Activated CD8-positive, alpha-beta T cell treated with anti-CD3 and anti-CD28 coated beads for 36 hours (primary cell): ENCODE data around the gene MYO5B. TPM values are rescaled to one million over a fixed set of nuclear protein-coding genes. Genes with fewer than 3 reads are reported as not detected.
A peak's percentile ranks its signal among the peaks of the same experiment; 100 is the strongest.

Experiments used
- ATAC-seq: fragments of 200-7000 bp; cut with Tn5 transposase; one replicate; pipeline ENCODE4 v1.10.0; 2021; ENCODE audit warnings: mild to moderate bottlenecking, moderate library complexity
- CTCF ChIA-PET: fragments of 350-600 bp; sonication (Branson Sonifier 250); formaldehyde crosslinking; loops from one replicate; lab custom pipeline; 2021; ENCODE audit warnings: antibody characterized with exemption; lab: Charles Lee
- POLR2A ChIA-PET: fragments of 350-600 bp; sonication (Branson Sonifier 250); formaldehyde crosslinking; loops from one replicate; lab custom pipeline; 2021; ENCODE audit warnings: antibody characterized with exemption; lab: Charles Lee
- DNase-seq: peaks from one replicate; pipeline ENCODE4 v3.0.0-alpha.2; 2020
- H3K27ac Mint-ChIP-seq: one replicate; pipeline ENCODE4 v1.8.0; 2021; ENCODE audit warnings: mild to moderate bottlenecking, mixed read lengths
- H3K27me3 Mint-ChIP-seq: one replicate; pipeline ENCODE4 v1.8.0; 2021; ENCODE audit warnings: mixed read lengths
- H3K36me3 Mint-ChIP-seq: one replicate; pipeline ENCODE4 v1.8.0; 2021; ENCODE audit warnings: low read depth, mixed read lengths
- H3K4me1 Mint-ChIP-seq: one replicate; pipeline ENCODE4 v1.8.0; 2021; ENCODE audit warnings: low read depth, mixed read lengths
- H3K4me3 Mint-ChIP-seq: one replicate; pipeline ENCODE4 v1.8.0; 2021; ENCODE audit warnings: mild to moderate bottlenecking, moderate library complexity, mixed read lengths
- H3K9me3 Mint-ChIP-seq: one replicate; pipeline ENCODE4 v1.8.0; 2021; ENCODE audit warnings: mixed read lengths
- CTCF ChIP-seq: fragments of 200-600 bp; IDR thresholded peaks from one replicate; pipeline ENCODE4 v1.8.0; 2022; ENCODE audit warnings: antibody characterized with exemption, mild to moderate bottlenecking
- intact Hi-C: fragments of 100-400 bp; cut with micrococcal nuclease; formaldehyde crosslinking; loops from one replicate; pipeline ENCODE4 v1.10.0; 2022
- total RNA-seq, 2 experiments: library from RNA; stranded (reverse); gene quantifications; one replicate each; pipeline ENCODE4 v1.2.3, GENCODE V29; 2021

Gene MYO5B
- total RNA-seq, 2 experiments from 2014 or later = 0.09 TPM; not detected in 1

- intact Hi-C loops = no loop called here
- no peak overlapping the region for H3K27ac Mint-ChIP-seq
- no peaks in the 10 kb centered on the region for H3K36me3 Mint-ChIP-seq
- no peaks in the 10 kb centered on the region for H3K9me3 Mint-ChIP-seq
- no peak for ATAC-seq
- no peak overlapping the region for H3K4me3 Mint-ChIP-seq
- ChIA-PET POLR2A (no interaction called here), CTCF (interaction anchor here (1.7 kb wide), 1 partner anchor 344 kb away, joined by 6 read pairs; no protein-coding TSS in a partner anchor)
- DNase-seq = no peak
- H3K27me3 Mint-ChIP-seq = peaks cover 2% of the 10 kb centered on the region
- H3K4me1 Mint-ChIP-seq = no peaks in the 10 kb centered on the region
- no peak for TF ChIP-seq CTCF
Measured at GRCh38 chr18:50013363-50014138, 181.4 kb downstream of the MYO5B start.

DNA sequence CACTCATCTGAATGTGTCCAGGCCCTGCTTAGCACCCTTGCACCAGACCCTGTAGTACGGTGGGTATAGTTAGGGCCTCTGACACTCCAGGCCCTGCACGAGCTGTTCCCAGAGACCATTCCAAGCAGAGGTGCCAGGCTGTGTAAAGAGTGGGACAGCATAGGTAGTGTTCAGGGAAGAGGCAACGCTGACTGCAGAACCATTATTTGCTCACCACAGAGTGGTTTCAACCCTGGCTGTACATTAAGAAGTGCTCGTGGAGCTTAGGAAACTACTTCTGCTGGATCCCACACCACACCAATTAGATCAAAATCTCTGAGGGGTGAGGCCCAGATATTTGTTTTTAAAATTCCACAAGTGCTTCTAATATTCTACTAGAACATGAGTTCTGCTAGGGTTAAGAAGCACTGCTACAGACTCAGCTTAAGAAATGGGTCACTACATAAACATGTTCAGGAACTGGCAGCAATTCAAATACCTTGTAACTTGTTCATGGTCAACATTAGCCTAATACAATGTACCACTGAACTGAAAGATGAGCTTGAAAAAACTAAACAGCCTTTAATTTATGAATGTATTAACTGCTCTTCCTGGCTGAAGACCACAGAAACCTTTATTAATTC is 183.0 kb downstream of the MYO5B start:
- Mint-ChIP-seq H3K9me3 (no peaks in the 10 kb centered on the region), H3K27me3 (no peaks in the 10 kb centered on the region), H3K4me1 (no peaks in the 10 kb centered on the region), H3K4me3 (no peak overlapping the region), H3K27ac (no peak overlapping the region), H3K36me3 (no peaks in the 10 kb centered on the region)
- TF ChIP-seq CTCF = no peak
- POLR2A ChIA-PET = no interaction called here
- ATAC-seq = no peak
- intact Hi-C loops = no loop called here
- CTCF ChIA-PET = interaction anchor here (0.7 to 2.3 kb wide), 4 partner anchors 9 to 345 kb away, joined by 3 to 9 read pairs (median 3); no protein-coding TSS in a partner anchor
- no peak for DNase-seq

GRCh38 chr18:50009773-50010335 is 185.1 kb downstream of the MYO5B start:
- CTCF ChIA-PET = interaction anchor here (1.5 kb wide), 1 partner anchor 11 kb away, joined by 4 read pairs; no protein-coding TSS in a partner anchor

GRCh38 chr18:50008306-50008705 is 186.6 kb downstream of the MYO5B start:
- ChIA-PET CTCF (interaction anchor here (2.1 kb wide), 1 partner anchor 349 kb away, joined by 5 read pairs; no protein-coding TSS in a partner anchor), POLR2A (no interaction called here)
- H3K27me3 Mint-ChIP-seq = peaks cover 3% of the 10 kb centered on the region
- intact Hi-C loops = no loop called here
- no peaks in the 10 kb centered on the region for H3K4me1 Mint-ChIP-seq
- H3K4me3 Mint-ChIP-seq = no peak overlapping the region
- no peaks in the 10 kb centered on the region for H3K9me3 Mint-ChIP-seq
- DNase-seq (no peak), ATAC-seq (no peak)
- TF ChIP-seq CTCF = no peak
- H3K27ac Mint-ChIP-seq = no peak overlapping the region
- no peaks in the 10 kb centered on the region for H3K36me3 Mint-ChIP-seq

More at GRCh38 chr18:50009773-50010335, 185.1 kb downstream of the MYO5B start:
- POLR2A ChIA-PET = no interaction called here
- DNase-seq (peak; percentile 63), ATAC-seq (peak; percentile 91)
- Mint-ChIP-seq H3K9me3 (no peaks in the 10 kb centered on the region), H3K27ac (no peak overlapping the region), H3K4me1 (no peaks in the 10 kb centered on the region), H3K36me3 (no peaks in the 10 kb centered on the region), H3K4me3 (no peak overlapping the region), H3K27me3 (peaks cover 1% of the 10 kb centered on the region)
- peak; percentile 66 for TF ChIP-seq CTCF
- intact Hi-C loops = no loop called here
